Measurements from ENCODE around the gene AFAP1L2.

The AFAP1L2 gene

DNA sequence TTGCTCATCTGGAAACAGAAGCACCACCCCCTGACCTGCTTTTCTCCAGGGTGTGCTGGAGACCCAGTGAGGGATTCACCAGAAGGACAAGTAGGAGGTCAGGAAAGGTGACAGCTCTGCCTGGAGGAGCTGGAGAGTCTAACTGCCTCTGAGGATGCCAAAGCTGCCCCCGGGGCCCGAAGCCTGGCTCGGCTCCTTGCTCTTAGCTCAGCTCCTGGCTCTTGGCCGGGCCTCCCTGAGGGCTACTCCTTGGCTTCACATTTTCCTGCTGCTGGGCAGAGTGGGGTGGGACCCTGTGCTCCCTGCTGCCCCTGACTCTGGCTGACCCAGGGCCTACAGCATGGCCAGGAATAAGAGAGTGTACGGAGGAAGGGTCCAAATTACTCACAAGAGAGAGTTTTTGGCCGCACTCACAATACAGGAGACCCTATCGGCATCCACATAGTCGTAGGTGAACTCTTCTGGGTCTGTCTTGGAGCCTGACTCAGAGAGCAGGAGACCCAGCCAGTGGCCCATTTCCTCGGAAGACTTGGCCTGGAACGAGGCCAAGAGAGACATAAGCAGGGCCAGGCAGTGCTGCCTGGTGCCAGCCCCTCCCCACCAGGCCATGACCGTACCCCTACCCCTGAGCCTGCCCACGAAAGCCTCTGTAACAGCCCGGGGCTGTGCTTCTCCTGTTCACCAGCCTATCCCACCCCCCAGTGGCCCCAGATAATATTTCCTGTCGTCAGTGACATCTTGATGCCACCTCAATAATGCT lies 102.2 kb downstream of the AFAP1L2 start:
- H3K4me1 ChIP-seq, result peaks cover 0 to 46% (median 33%) of the 10 kb centered on the region in 10 experiments; a peak in 15 of 20 replicates
- no peak overlapping the region for H3K4me3 ChIP-seq
- H3K9ac ChIP-seq, result peak overlapping the region in 3 of 11 experiments; percentile 18 to 21 (median 19); a peak in 4 of 22 replicates
- H3K27ac ChIP-seq, result no peak overlapping the region
- TF ChIP-seq Cebpa-rat (IDR thresholded peaks at IDR 0.05), result no peak
- H3K9me3 ChIP-seq (replicated peaks in 1 of 11), result peaks cover 14 to 36% (median 24%) of the 10 kb centered on the region in 11 experiments
- H3K27me3 ChIP-seq, result no peaks in the 10 kb centered on the region
- no peaks in the 10 kb centered on the region for H4K20me1 ChIP-seq
- H3K4me2 ChIP-seq, result peak overlapping the region in 8 of 11 experiments; percentile 11 to 94 (median 53); a peak in 14 of 22 replicates
- peaks cover 0 to 40% (median 20%) of the 10 kb centered on the region in 11 experiments; a peak in 17 of 22 replicates for H3K36me3 ChIP-seq

DNA sequence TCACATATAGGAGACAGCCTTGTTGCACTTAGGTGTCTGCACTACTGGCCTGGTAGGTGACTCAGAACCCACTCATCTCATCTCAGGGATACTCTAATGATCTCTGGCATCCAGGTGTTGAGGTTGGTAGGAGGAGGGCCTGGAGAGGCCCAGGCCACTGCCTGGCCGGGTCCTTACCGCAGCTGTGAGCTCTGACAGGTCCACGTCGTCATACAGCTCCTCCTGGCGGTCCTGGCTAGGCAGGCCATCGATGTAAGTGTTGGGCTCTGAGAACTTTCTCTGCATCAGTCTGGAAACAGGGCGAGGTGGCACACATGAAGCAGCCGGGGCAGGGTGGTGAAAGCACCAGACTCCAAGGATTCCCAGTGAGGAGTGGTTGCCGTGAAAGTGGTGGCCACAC lies 103.1 kb downstream of the AFAP1L2 start:
- Histone ChIP-seq H3K27ac (no peak overlapping the region), H3K9ac (no peak overlapping the region), H3K36me3 (peaks cover 0 to 49% (median 29%) of the 10 kb centered on the region in 11 experiments; a peak in 18 of 22 replicates), H3K27me3 (no peaks in the 10 kb centered on the region), H4K20me1 (no peaks in the 10 kb centered on the region), H3K9me3 (replicated peaks in 1 of 11) (peaks cover 23 to 45% (median 34%) of the 10 kb centered on the region in 11 experiments), H3K4me2 (peak overlapping the region in 4 of 11 experiments; percentile 67 to 94 (median 74); a peak in 5 of 22 replicates), H3K4me3 (no peak overlapping the region), H3K4me1 (peaks cover 0 to 37% (median 25%) of the 10 kb centered on the region in 10 experiments; a peak in 15 of 20 replicates)
- no peak for TF ChIP-seq Cebpa-rat (IDR thresholded peaks at IDR 0.05)

- TF ChIP-seq Cebpa-rat (IDR thresholded peaks at IDR 0.05), result no peak
- H3K9me3 ChIP-seq (replicated peaks in 1 of 11), result peaks cover 33 to 56% (median 44%) of the 10 kb centered on the region in 11 experiments
- no peaks in the 10 kb centered on the region for H4K20me1 ChIP-seq
- no peak overlapping the region for H3K9ac ChIP-seq
- H3K27ac ChIP-seq, result no peak overlapping the region
- peaks cover 0 to 57% (median 38%) of the 10 kb centered on the region in 11 experiments; a peak in 19 of 22 replicates for H3K36me3 ChIP-seq
- no peak overlapping the region for H3K4me2 ChIP-seq
- H3K27me3 ChIP-seq, result no peaks in the 10 kb centered on the region; a peak in 1 of 22 replicates
- peaks cover 0 to 37% (median 25%) of the 10 kb centered on the region in 10 experiments; a peak in 15 of 20 replicates for H3K4me1 ChIP-seq
- H3K4me3 ChIP-seq, result no peak overlapping the region
Measured at GRCh38 chr10:114300036-114300645, 104.2 kb downstream of the AFAP1L2 start.

DNA sequence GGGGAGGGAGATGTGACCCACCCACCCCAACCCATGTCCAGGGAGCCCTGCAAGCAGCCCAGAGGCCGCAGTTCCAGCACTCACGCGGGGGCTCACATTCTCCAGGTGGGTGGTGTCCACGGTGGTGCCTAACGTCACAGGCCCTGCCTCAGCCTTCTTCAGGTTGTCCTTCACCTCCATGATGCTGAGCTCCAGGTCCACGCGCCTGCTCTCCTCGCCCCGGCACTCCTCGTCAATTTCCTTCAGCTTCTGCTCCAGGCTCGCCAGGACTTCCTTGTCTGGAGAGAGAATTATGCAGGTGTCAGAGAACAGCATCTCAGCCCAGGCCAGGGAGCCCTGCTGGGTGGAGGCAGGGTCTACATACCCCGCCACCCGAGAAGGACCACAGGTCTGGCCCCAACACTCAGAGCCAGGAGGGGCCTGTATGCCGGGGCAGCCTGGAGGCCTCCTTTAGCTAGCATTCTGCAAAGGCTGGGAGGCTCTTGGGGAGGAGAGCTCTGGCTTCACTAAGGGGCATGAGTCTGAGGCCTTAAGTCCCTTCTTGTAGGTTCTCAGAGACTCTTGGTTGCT lies 107.1 kb downstream of the AFAP1L2 start:
- Histone ChIP-seq H4K20me1 (no peaks in the 10 kb centered on the region), H3K9ac (no peak overlapping the region), H3K4me3 (0 out of 20 replicates have a peak overlapping the region, but pooled peaks of 2 of the 10 experiments have one; percentile 9 to 13), H3K4me1 (peaks cover 0 to 41% (median 32%) of the 10 kb centered on the region in 10 experiments; a peak in 15 of 20 replicates), H3K36me3 (peaks cover 0 to 57% (median 38%) of the 10 kb centered on the region in 11 experiments; a peak in 19 of 22 replicates), H3K27ac (no peak overlapping the region), H3K9me3 (replicated peaks in 1 of 11) (peaks cover 38 to 66% (median 50%) of the 10 kb centered on the region in 11 experiments), H3K4me2 (no peak overlapping the region), H3K27me3 (no peaks in the 10 kb centered on the region; a peak in 1 of 22 replicates)
- no peak for TF ChIP-seq Cebpa-rat (IDR thresholded peaks at IDR 0.05)

- H3K36me3 ChIP-seq, result peaks cover 0 to 53% (median 36%) of the 10 kb centered on the region in 11 experiments; a peak in 19 of 22 replicates
- TF ChIP-seq Cebpa-rat (IDR thresholded peaks at IDR 0.05), result no peak
Measured at GRCh38 chr10:114295393-114295792, 108.9 kb downstream of the AFAP1L2 start.

DNA sequence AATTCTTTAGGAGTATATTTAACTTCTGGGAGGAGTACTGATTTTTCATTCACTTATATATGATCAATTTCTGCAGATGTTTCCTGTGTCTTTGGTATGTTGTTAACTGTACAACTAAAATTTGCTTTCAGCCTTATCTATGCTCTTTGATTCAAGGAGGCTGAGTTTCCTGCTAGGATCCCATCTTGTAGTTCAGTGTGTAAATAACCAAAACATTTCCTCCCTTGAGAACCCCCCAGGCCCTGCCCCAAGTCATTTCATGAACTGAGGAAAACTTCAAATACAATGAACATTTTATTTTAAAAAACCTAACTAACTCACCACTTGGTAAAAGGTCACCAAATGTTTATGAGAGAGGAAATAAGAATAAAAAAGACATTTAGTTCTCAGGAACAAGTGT lies 109.8 kb downstream of the AFAP1L2 start:
- no peak for TF ChIP-seq Cebpa-rat (IDR thresholded peaks at IDR 0.05)
- no peaks in the 10 kb centered on the region; a peak in 1 of 22 replicates for H3K27me3 ChIP-seq

More at GRCh38 chr10:114295393-114295792, 108.9 kb downstream of the AFAP1L2 start:
- Histone ChIP-seq H3K4me2 (peak overlapping the region in 1 of 11 experiments; percentile 76; a peak in 1 of 22 replicates), H3K9ac (no peak overlapping the region), H3K4me3 (peak overlapping the region in 4 of 10 experiments; percentile 27 to 45 (median 32); a peak in 7 of 20 replicates), H3K27ac (no peak overlapping the region), H4K20me1 (no peaks in the 10 kb centered on the region), H3K9me3 (replicated peaks in 1 of 11) (peaks cover 38 to 79% (median 66%) of the 10 kb centered on the region in 11 experiments), H3K4me1 (peaks cover 0 to 44% (median 21%) of the 10 kb centered on the region in 10 experiments; a peak in 12 of 20 replicates), H3K27me3 (no peaks in the 10 kb centered on the region; a peak in 1 of 22 replicates)

DNA sequence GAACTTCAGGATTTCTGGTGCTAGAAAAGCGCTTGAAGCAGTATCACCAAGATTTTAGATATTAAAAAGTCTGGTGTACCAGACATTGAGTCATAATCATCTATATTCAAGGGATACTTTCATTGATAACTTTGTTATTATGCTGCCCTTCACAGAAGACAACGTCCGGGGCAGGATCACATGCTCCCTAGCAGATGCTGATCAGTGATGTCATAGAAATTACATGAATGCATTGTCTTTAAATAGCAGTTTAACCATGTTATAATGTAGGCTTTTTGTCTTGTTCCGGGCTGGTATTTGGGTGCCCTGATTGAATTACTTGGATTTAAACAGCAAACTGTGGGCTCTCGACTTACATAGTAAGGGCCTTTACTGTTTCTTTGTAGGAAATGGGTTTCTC lies 111.2 kb downstream of the AFAP1L2 start:
- H3K9me3 ChIP-seq (replicated peaks in 1 of 11), result peaks cover 34 to 72% (median 59%) of the 10 kb centered on the region in 11 experiments
- peaks cover 8 to 62% (median 37%) of the 10 kb centered on the region in 10 experiments; a peak in 18 of 20 replicates for H3K4me1 ChIP-seq
- no peaks in the 10 kb centered on the region; a peak in 1 of 22 replicates for H3K27me3 ChIP-seq
- H3K9ac ChIP-seq, result no peak overlapping the region
- no peaks in the 10 kb centered on the region for H4K20me1 ChIP-seq
- H3K4me2 ChIP-seq, result peak overlapping the region in 6 of 11 experiments; percentile 45 to 76 (median 57); a peak in 9 of 22 replicates
- no peak overlapping the region for H3K4me3 ChIP-seq
- H3K36me3 ChIP-seq, result peaks cover 0 to 30% (median 26%) of the 10 kb centered on the region in 11 experiments; a peak in 19 of 22 replicates
- TF ChIP-seq Cebpa-rat (IDR thresholded peaks at IDR 0.05), result no peak
- H3K27ac ChIP-seq, result no peak overlapping the region

More for the DNA sequence above, 109.8 kb downstream of the AFAP1L2 start:
- H3K27ac ChIP-seq, result peak overlapping the region in 1 of 11 experiments; percentile 31; a peak in 2 of 22 replicates
- H4K20me1 ChIP-seq, result no peaks in the 10 kb centered on the region
- peaks cover 0 to 47% (median 23%) of the 10 kb centered on the region in 10 experiments; a peak in 12 of 20 replicates for H3K4me1 ChIP-seq
- peaks cover 38 to 79% (median 71%) of the 10 kb centered on the region in 11 experiments for H3K9me3 ChIP-seq (replicated peaks in 1 of 11)
- 0 out of 22 replicates have a peak overlapping the region, but pooled peaks of 1 of the 11 experiments have one; percentile 12 for H3K9ac ChIP-seq
- H3K4me2 ChIP-seq, result peak overlapping the region in 6 of 11 experiments; percentile 48 to 76 (median 57); a peak in 12 of 22 replicates
- H3K4me3 ChIP-seq, result peak overlapping the region in 2 of 10 experiments; percentile 11 to 30; a peak in 2 of 20 replicates
- H3K36me3 ChIP-seq, result peaks cover 0 to 44% (median 33%) of the 10 kb centered on the region in 11 experiments; a peak in 19 of 22 replicates

GRCh38 chr10:114291516-114291915 lies 112.8 kb downstream of the AFAP1L2 start:
- no peaks in the 10 kb centered on the region; a peak in 1 of 22 replicates for H3K27me3 ChIP-seq
- peaks cover 8 to 64% (median 39%) of the 10 kb centered on the region in 10 experiments; a peak in 18 of 20 replicates for H3K4me1 ChIP-seq
- H4K20me1 ChIP-seq, result no peaks in the 10 kb centered on the region
- H3K36me3 ChIP-seq, result peaks cover 0 to 14% (median 13%) of the 10 kb centered on the region in 11 experiments; a peak in 17 of 22 replicates
- no peak overlapping the region for H3K9ac ChIP-seq
- no peak overlapping the region for H3K27ac ChIP-seq
- H3K9me3 ChIP-seq (replicated peaks in 1 of 11), result peaks cover 18 to 57% (median 43%) of the 10 kb centered on the region in 11 experiments
- H3K4me2 ChIP-seq, result peak overlapping the region in 3 of 11 experiments; percentile 11 to 76 (median 19); a peak in 4 of 22 replicates
- no peak for TF ChIP-seq Cebpa-rat (IDR thresholded peaks at IDR 0.05)
- no peak overlapping the region for H3K4me3 ChIP-seq
